ENCODE results near the gene MAGEB17. TPM values are rescaled to one million over a fixed set of nuclear protein-coding genes. Genes with fewer than 3 reads are reported as not detected.

Gene MAGEB17
- not detected in 2 replicates for polyA plus RNA-seq

GRCh38 chrX:16167181-16167580 is at the start of gene MAGEB17:
Gene MAGEB17, plus strand, starts transcription at chrX:16167481. Its CDS starts 2,902 bp downstream, at chrX:16170383.

GRCh38 chrX:16123222-16123786 is 44.0 kb upstream of the MAGEB17 start, which contains the start of gene GRPR:
Gene GRPR, plus strand, starts transcription at chrX:16123565. Its CDS starts 389 bp downstream, at chrX:16123954.

Other genes starting within 250 kb of the MAGEB17 start
- not detected in 2 replicates for gene GRPR, start 43.9 kb upstream of the MAGEB17 start, polyA plus RNA-seq